ENCODE data around the gene SNX13.

- no peak for TF ChIP-seq CTCF (IDR thresholded peaks at IDR 0.05)
- TF ChIP-seq POLR2A (IDR thresholded peaks at IDR 0.05), result no peak
- no peak for TF ChIP-seq POLR2AphosphoS5 (IDR thresholded peaks at IDR 0.05)
- no peak for TF ChIP-seq EP300 (IDR thresholded peaks at IDR 0.05)
These were observed 43.1 kb upstream of the SNX13 start for GRCh38 chr7:17983221-17984062.

Measured in sigmoid colon (tissue), 4 donors.